Measurements from ENCODE around the gene KSR2. TPM values are rescaled to one million over a fixed set of nuclear protein-coding genes. Genes with fewer than 3 reads are reported as not detected.
A peak's percentile ranks its signal among the peaks of the same experiment; 100 is the strongest.

KSR2 gene
- total and polyA plus RNA-seq, 4 donors: 0.09 to 1.8 (median 0.37) TPM

DNA sequence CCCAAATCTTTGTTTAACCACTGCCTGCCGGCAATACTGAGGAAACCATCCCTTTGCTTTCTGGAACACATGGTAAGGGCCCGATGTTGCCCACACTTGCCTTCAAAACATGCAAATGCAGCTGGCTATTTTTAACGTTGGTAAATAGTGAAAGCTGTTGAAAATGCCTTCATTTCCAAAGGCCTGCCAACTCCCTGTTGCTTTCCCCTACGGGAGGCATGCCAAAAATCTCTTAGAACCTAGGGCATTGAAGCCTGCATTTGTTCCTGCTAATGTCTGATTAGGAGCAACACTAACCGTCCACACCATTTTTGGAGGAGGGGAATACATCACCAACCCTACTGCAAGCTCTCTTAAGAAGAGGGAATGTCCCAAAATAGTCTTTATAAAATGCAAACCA lies 454.8 kb downstream of the KSR2 start:
- TF ChIP-seq, protein P1, sequence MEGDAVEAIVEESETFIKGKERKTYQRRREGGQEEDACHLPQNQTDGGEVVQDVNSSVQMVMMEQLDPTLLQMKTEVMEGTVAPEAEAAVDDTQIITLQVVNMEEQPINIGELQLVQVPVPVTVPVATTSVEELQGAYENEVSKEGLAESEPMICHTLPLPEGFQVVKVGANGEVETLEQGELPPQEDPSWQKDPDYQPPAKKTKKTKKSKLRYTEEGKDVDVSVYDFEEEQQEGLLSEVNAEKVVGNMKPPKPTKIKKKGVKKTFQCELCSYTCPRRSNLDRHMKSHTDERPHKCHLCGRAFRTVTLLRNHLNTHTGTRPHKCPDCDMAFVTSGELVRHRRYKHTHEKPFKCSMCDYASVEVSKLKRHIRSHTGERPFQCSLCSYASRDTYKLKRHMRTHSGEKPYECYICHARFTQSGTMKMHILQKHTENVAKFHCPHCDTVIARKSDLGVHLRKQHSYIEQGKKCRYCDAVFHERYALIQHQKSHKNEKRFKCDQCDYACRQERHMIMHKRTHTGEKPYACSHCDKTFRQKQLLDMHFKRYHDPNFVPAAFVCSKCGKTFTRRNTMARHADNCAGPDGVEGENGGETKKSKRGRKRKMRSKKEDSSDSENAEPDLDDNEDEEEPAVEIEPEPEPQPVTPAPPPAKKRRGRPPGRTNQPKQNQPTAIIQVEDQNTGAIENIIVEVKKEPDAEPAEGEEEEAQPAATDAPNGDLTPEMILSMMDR (IDR thresholded peaks at IDR 0.05; ENCODE audit: control extremely low read depth, extremely low read depth): no peak
- peaks cover 0 to 3% (median 0%) of the 10 kb centered on the region in 3 donors for H3K27me3 ChIP-seq (ENCODE audit: control insufficient read depth in 3 of 3, insufficient read depth in 3 of 3, low read length in 2 of 3)
- no peaks in the 10 kb centered on the region for H3K36me3 ChIP-seq (ENCODE audit: control insufficient read depth in 4 of 4, insufficient read depth in 4 of 4, low read length in 4 of 4)
- no peak overlapping the region for H3K27ac ChIP-seq (ENCODE audit: low read depth in 1 of 2, low read length in 1 of 2)
- no peaks in the 10 kb centered on the region for H3K9me3 ChIP-seq (ENCODE audit: control insufficient read depth in 4 of 4, insufficient read depth in 3 of 4, low read length in 3 of 4)
- 25 to 36% methylated on average over 5 of the region's 5 CpGs for WGBS, 2 donors
- H3K9ac ChIP-seq (ENCODE audit: insufficient read depth in 1 of 2, low read length in 2 of 2): no peak overlapping the region
- no peaks in the 10 kb centered on the region for H3K4me1 ChIP-seq (ENCODE audit: control insufficient read depth in 5 of 5, insufficient read depth in 5 of 5, low read length in 5 of 5)
- no peak overlapping the region for H3K4me3 ChIP-seq
- DNase-seq (peak in 2 of 3 donors; percentile 12 to 51), ATAC-seq (ENCODE audit: insufficient read depth, low FRiP score) (no peak)

DNA sequence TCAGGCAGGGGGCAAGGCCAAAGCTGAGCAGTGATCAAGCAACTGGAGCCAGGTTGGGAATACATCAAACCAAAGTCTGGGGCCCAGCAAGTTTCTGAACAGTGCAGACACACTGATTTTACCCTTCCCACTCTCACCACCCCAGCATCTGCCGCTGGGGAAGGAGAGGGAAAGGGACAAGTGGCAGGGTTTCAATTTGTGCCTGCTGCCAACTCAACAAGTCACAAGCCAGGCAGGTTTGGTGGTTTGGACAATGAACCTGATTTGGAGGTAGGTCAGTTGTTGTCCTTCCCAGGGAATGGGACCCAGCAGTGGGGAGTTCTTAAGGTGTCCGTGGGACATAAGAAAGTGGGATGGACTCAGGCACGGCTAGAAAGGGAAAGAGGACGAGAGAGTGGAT lies 455.4 kb downstream of the KSR2 start:
- 65 to 80% methylated on average over 4 of the region's 4 CpGs for WGBS, 2 donors
- no peaks in the 10 kb centered on the region for H3K9me3 ChIP-seq (ENCODE audit: control insufficient read depth in 4 of 4, insufficient read depth in 3 of 4, low read length in 3 of 4)
- no peaks in the 10 kb centered on the region for H3K36me3 ChIP-seq (ENCODE audit: control insufficient read depth in 4 of 4, insufficient read depth in 4 of 4, low read length in 4 of 4)
- no peak overlapping the region for H3K27ac ChIP-seq (ENCODE audit: low read depth in 1 of 2, low read length in 1 of 2)
- H3K9ac ChIP-seq (ENCODE audit: insufficient read depth in 1 of 2, low read length in 2 of 2): no peak overlapping the region
- TF ChIP-seq, protein P1 (IDR thresholded peaks at IDR 0.05; ENCODE audit: control extremely low read depth, extremely low read depth): no peak
- H3K4me1 ChIP-seq (ENCODE audit: control insufficient read depth in 5 of 5, insufficient read depth in 5 of 5, low read length in 5 of 5): no peaks in the 10 kb centered on the region
- no peak for DNase-seq
- H3K27me3 ChIP-seq (ENCODE audit: control insufficient read depth in 3 of 3, insufficient read depth in 3 of 3, low read length in 2 of 3): peaks cover 0 to 3% (median 0%) of the 10 kb centered on the region in 3 donors
- no peak for ATAC-seq (ENCODE audit: insufficient read depth, low FRiP score)
- no peak overlapping the region for H3K4me3 ChIP-seq

DNA sequence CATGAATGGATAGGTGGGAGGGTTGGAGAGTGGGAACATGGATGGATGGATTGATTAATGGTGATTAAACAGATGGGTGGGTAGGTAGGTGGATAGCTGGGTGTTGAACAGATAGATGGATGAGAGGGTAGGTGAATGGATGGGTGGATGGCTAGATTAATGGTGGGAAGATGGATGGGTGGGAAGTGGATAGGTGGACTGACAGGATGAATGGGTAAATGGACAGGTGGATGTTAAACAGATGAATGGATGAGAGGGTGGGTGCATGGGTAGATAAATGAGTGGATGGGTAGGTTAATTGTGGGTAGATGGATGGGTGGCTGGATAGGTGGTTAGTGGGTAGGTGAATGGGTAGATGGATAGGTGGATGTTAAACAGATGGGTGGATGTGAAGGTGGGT lies 460.3 kb downstream of the KSR2 start:
- TF ChIP-seq, protein P1 (IDR thresholded peaks at IDR 0.05; ENCODE audit: control extremely low read depth, extremely low read depth): no peak
- DNase-seq (no peak), ATAC-seq (ENCODE audit: insufficient read depth, low FRiP score) (no peak)
- Histone ChIP-seq H3K4me3 (no peak overlapping the region), H3K36me3 (ENCODE audit: control insufficient read depth in 4 of 4, insufficient read depth in 4 of 4, low read length in 4 of 4) (no peaks in the 10 kb centered on the region), H3K4me1 (ENCODE audit: control insufficient read depth in 5 of 5, insufficient read depth in 5 of 5, low read length in 5 of 5) (no peaks in the 10 kb centered on the region), H3K27ac (ENCODE audit: low read depth in 1 of 2, low read length in 1 of 2) (no peak overlapping the region), H3K9me3 (ENCODE audit: control insufficient read depth in 4 of 4, insufficient read depth in 3 of 4, low read length in 3 of 4) (no peaks in the 10 kb centered on the region), H3K9ac (ENCODE audit: insufficient read depth in 1 of 2, low read length in 2 of 2) (no peak overlapping the region), H3K27me3 (ENCODE audit: control insufficient read depth in 3 of 3, insufficient read depth in 3 of 3, low read length in 2 of 3) (peaks cover 0 to 2% (median 0%) of the 10 kb centered on the region in 3 donors)

DNA sequence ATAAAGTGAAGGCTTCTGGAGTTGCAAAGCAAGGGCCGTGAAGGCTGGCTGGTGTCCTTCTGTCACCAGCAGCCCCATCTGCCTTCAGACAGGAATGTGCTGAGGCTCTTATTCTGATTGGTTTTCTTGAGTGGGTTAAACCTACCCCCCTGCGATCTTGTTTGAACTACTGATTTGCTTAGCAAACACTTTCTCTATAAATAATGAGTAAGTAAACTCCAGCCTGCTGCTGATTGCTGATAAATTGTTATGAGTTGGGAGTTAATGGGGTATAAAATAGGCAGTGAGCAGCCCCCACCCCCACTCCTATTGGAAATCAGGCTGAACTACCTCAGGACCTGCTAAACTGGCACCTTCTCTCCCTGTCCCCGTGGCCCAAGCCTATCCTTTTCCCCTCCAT lies 461.2 kb downstream of the KSR2 start:
- 35 to 55% methylated on average over 3 of the region's 3 CpGs for WGBS, 2 donors
- ATAC-seq (ENCODE audit: insufficient read depth, low FRiP score): no peak

More for the DNA sequence above, 461.2 kb downstream of the KSR2 start:
- TF ChIP-seq, protein P1 (IDR thresholded peaks at IDR 0.05; ENCODE audit: control extremely low read depth, extremely low read depth): no peak
- Histone ChIP-seq H3K9me3 (ENCODE audit: control insufficient read depth in 4 of 4, insufficient read depth in 3 of 4, low read length in 3 of 4) (no peaks in the 10 kb centered on the region), H3K4me3 (no peak overlapping the region), H3K4me1 (ENCODE audit: control insufficient read depth in 5 of 5, insufficient read depth in 5 of 5, low read length in 5 of 5) (no peaks in the 10 kb centered on the region), H3K9ac (ENCODE audit: insufficient read depth in 1 of 2, low read length in 2 of 2) (no peak overlapping the region), H3K27ac (ENCODE audit: low read depth in 1 of 2, low read length in 1 of 2) (no peak overlapping the region), H3K27me3 (ENCODE audit: control insufficient read depth in 3 of 3, insufficient read depth in 3 of 3, low read length in 2 of 3) (no peaks in the 10 kb centered on the region), H3K36me3 (ENCODE audit: control insufficient read depth in 4 of 4, insufficient read depth in 4 of 4, low read length in 4 of 4) (no peaks in the 10 kb centered on the region)
- DNase-seq: no peak
